ENCODE data around the gene WIPF3.

The WIPF3 gene

DNA sequence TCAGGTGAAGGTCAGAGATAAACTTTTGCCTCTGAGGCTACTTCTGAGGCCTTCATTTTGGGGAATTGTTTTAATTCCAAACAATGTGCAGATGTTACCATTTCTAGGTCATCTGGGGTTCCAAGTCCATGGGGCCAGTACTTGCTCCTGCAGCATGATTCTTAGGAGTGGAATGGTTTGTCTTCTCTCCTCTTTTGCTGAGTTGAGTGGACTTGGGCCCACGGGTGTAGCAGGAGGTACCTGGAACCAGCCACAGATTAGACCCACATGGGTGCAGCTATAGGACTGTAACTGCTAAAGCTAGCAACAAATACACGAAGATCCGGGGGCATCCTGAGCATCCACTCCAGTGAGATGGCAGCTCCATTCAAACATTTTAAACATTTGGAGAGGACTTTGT, 41.6 kb downstream of the WIPF3 start:
- DNase-seq (ENCODE audit: low spot score), result no peak

DNA sequence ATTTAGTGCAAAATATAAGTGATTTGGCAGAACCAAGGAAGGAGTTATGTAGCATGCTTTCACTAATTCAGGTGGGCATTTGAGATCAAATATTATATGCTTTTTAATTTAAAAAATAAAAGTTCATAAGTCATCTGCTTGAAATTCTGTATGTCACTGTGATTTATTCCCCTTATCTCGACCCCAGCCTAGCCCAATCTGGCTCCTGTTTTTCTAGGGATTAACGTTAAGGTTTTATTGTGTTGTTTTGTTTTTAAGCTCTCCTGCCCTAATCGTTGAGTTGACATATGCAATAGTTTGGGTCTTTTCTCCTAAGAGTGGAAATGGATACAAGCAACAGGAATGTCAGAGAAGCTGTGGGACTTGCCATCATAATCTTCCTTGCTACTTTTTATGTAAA, 42.6 kb downstream of the WIPF3 start:
- DNase-seq (ENCODE audit: low spot score), result no peak

DNA sequence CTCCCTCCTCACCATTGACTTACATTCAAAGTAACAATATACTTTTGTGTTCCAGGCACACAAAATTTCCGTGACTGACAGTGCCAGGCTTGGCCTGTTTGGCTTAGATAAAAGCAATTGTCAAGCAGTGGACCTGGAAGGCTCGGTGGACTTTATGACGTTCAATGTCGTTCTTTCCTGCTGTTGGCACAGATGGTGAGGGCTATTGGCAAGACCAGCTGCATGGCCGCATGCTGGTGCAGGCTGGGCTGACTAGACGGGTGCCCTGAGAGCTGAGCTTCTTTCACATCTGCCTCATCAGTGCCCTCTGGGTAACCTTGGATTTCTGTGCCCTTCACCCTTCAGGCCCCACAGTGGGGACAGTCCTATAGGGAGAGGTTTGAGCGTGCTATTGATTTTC, 45.2 kb downstream of the WIPF3 start:
- no peak for DNase-seq (ENCODE audit: low spot score)

DNA sequence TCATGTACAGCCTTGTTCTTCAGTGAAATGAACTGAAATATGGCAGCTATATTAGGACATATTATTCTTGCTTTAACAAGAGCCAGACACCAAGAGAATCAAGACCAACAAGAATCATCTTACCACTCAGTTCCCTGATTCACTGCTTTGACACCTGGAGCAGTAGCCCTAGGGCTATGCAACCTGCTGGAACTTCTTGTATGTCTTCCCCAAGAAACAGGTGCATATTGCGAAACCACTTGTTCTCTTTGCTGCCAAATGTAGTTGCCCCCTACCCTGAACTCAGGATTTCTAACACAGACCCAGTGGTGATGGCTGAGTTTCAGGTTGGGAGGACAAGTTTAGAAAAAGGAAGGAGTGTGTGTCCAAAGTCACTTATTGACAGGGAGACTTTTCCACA, 46.1 kb downstream of the WIPF3 start:
- DNase-seq (ENCODE audit: low spot score), result no peak

DNA sequence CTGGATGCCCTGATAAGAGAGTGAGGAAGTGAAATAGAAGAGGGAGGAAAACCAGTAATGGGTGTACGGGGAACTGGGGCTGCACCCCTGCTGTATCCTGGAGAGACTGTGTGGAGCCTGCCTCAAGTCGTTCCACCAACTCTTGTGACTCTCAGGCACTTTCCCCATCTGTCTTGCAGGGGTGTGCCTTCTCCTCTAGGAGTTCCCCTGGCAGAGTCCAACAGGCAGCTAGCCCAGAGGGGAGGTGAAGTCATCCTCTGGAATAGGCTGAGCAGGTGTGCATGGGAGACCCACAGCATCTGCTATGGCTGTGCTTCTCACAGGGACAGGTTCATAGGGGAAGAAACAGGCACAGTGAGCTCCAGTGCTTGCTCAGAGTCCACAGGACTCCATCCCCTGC, 46.8 kb downstream of the WIPF3 start:
- DNase-seq (ENCODE audit: low spot score), result no peak

DNA sequence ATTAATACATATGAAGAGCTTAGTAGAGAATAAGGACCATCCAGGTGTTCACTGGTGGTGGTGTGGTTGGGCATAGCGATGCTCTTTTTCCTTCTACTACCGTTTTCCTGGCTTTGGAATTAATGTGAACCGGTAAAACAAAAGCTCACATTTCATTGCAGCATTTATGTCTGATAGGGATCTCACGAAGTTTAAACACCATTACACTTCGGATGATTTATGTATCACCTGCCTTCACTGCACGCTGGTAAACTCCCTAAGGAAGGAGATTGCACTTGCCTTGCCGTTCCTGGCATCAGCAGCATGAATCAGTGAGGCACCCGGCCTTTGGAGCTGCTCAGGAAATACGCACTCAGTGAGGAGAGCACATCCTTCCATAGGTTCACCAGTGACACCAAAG, 47.5 kb downstream of the WIPF3 start:
- DNase-seq (ENCODE audit: low spot score), result no peak

DNA sequence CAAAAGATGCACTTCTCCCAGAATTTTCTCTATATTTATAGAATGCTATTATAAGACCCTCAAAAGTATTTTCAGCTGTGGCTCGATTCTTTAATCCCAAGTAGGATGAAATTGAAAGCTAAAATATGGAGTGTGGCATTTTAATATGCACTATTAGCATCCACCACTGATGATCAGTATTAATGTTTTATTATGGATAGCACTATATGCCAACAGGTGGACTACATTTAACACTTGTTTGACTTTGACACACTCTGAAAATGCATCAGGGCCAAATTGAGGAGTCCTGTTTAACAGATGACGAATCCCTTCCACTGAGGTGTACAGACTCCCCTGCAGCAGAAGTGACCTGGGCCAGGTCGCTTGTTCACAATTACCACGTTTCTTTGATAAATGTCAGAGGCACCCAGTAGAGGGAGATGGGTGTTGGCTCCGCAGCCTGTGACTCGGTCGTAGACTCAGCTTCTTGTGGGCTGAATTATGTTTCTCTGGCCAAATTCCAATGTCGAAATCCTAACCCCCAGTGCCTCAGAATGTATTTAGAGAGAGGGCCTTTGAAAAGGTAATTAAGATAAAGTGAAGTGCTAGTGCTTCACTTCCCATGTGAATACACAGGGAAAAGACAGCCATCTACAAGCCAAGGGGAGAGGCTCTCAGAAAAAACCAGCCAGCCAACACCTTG, 48.1 kb downstream of the WIPF3 start:
- no peak for DNase-seq (ENCODE audit: low spot score)

DNA sequence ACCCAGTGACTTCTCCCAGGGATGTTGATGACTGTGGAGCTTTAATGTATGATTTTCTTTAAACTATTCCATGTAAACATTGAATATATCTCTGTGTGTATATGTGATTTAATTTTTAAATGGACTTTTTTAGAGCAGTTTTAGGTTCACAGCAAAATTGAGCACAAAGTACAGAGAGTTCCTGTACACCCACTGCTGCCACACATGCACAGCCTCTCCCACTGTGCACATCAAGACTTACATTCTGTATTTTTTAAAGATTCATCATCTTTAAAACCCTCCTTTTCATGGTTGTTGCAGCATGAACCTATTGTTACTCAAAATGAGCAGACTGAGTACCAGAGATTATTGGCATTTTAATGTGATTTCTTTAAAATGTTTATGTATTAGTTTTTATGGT, 51.3 kb downstream of the WIPF3 start:
- DNase-seq (ENCODE audit: low spot score), result no peak

DNA sequence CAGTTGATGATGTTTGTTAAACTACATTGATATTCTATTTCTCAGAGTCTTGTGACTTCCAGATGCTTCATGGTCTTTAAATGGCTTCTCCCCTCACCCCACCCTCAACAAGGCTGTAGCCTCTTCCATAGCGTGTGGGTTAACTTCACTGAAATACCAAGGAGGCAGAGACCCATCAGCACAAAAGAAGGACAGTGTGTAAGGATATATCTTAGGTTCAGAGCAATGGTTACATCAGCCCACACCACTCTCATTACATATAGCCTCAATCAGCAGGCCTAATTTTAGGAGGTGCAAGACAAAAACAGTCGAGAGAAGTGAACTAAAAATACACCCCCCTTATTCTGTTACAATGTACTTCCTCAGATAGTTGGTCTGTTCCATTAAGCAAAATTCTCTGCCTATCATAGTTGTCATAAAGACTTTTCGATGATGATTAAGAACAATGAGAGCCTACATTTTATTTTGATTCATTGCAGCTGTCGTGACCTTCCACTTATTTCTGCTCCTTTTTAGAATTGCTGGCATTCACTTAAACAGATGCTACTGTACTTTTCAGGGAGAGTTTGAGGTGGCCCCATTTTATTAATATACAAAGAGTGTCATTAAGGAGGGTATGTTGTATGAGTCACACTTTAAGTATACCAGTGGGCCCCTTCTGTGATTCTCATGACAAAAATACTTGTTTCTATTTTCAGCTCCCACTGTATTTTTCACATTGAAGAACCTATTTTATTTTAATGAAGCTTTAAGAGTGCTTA, 52.1 kb downstream of the WIPF3 start:
- DNase-seq (ENCODE audit: low spot score), result no peak

DNA sequence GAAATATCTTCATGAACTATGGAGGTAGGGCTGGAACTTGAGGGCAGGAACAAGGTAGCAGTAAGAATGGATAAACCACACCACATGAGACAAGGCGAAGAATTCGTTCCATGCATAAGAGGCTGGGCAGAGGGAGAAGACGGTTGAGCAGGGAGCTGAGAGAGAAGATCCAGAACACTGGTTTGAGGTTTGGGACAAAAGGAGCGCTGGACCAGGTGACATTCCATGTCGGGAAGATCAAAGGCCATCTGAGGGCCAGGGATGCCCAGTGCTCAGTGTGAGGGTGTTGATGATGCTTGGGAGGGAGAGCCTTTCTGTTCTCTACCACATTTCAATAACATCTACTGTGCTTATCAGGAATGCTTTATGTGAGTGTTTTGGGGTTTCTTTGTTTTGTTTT, 52.8 kb downstream of the WIPF3 start:
- DNase-seq (ENCODE audit: low spot score), result no peak

DNA sequence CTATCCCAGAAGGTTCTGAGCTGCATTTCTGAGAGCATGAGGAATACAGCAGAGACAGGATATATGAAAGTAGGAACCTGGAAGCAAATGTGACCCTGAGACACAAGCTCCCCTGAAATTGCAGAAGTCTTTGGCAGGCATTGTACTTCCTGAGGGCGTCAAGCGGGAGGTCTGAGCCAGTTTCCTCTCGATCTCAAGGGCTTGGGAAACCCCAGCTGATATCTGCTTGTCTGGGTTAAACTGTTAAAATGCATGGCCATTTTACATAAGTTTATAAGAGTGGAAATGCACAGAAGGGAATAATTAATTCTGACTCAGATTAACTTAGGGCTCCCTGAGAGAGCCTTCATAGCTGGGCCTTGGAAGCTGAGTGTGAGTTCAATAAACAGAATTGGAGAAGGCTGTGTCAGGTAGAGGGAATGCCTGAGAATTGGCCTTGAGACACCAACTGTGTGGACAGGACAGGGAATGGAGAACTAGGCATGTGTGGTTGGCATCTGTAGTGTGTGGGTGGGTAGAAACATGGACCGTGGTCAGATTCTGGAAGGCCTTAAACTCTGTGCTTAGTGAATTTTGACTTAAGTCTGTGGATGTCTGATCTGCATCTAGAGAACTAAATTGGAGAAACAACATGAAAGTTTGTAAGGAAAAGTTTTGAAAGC, 53.3 kb downstream of the WIPF3 start:
- DNase-seq (ENCODE audit: low spot score), result no peak

DNA sequence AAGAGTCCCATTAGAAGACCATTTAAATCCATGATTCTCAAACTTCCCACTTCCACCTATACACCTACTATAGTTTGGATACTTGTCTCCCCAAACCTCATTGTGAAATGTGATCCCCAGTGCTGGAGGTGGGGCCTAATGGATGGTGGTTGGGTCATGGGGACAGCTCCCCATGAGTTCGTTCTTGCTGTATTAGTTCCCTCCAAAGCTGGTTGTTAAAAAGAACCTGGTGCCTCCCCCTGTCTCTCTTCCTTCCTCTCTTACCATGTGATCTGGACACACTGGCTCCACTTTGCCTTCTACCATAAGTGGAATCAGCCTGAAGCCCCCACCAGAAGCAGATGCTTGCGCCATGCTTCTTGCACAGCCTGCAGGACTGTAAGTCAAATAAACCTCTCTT, 53.9 kb downstream of the WIPF3 start:
- DNase-seq (ENCODE audit: low spot score), result no peak

DNA sequence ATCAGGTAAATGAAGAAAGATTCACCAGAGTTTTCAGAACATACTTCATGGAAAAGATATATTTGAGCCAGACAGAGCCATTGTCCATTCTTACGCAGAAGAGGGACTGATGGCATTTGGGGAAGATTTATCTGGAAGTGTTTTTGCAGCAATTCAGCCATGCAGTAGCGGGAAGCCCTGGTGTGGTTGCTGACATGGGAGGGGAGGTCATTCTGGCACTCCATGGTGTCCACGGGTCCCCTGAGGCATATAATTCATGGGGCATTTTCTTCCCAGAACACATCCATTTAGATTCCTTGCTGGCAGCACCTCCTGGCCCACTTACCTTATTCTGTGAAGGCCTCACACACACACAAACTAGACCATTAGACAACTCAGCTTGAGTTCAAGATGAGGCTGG, 55.6 kb downstream of the WIPF3 start:
- no peak for DNase-seq (ENCODE audit: low spot score)

DNA sequence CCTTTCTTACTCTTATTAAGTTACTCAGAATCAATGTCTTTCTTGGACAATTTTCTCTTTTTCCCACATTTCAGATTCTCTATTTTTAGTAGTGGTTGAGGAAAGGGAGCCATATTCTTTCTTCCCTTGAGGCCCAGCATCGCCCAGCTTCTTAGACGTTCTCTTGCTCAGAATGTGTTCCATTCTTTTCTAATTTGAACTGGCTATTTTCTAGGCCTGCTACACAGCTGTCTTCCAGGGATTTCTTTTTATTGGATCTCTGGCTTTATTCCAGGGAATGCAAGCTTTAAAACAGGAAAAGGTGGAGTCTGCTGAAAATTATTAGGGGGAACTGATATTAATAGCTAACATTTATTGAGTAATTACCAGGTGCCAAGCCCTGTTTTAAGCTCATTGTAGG, 58.3 kb downstream of the WIPF3 start:
- no peak for DNase-seq (ENCODE audit: low spot score)

DNA sequence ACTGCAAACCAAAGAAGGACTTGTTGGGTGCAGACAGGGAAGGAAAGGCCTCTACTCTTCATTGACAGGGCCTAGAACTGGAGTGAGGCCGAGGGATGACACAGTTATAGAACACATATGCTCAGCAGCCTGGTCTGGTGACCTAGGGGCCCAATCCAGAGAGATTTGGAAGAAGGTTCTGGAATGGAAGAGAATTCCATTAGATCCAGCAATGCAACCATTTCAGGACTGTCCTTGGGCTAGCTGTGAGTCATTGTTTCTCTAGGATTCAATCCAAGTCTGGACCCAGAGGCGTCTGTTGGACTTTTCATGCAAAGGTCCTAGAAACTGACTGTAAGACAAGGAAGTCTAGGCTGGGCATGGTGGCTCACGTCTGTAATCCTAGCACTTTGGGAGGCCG, 59.2 kb downstream of the WIPF3 start:
- no peak for DNase-seq (ENCODE audit: low spot score)

DNA sequence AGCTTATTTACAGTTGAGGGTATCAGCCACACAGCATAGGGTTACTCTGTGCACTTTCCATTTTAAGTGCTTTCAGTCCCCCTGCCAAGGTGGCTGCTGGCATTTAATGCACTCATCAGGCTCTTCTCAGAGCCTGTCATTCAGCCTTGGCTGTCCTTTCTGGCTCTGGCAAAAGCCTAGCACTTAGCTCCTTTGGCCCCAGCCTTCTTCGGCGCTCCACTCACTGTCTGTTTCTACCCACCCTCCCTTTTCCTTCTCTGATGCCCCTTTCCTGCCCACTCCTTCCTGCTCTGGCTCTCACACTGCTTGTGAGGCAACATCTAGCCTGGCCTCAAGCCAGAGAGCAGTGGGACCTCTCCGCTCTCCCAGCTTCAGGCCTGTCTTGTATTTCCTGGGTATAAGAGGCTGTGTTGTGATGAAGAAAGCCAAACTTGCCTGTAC, 60.2 kb downstream of the WIPF3 start:
- DNase-seq (ENCODE audit: low spot score), result no peak

DNA sequence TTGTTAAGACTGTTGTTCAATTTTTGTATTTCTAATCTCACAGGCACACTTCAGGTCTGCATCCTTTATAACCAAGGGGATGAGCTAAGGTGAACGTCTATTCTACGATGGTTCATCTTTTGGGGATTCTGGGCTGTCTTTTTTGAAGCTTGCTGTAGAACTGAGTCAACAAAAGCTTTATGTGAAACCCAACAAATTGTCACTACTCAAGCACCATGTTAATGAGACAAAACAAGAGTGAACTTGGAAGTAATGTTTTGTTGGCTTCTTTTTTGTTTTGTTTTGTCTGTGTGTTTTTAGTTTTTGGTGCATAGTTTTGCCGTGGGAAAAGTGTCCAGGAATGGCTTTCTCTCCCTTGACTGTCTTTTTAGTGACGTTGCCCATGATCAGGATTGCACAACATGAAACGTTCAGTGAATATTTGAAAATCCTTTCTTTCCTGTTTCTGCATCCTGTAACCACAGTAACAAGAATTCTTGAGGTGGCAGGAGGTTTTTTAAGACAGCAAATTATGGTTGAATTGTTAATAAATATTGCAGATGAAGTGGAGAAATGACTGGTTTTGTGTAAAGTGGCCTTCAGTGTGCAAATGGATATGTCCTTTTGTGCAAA, 65.6 kb downstream of the WIPF3 start:
- no peak for DNase-seq (ENCODE audit: low spot score)

DNA sequence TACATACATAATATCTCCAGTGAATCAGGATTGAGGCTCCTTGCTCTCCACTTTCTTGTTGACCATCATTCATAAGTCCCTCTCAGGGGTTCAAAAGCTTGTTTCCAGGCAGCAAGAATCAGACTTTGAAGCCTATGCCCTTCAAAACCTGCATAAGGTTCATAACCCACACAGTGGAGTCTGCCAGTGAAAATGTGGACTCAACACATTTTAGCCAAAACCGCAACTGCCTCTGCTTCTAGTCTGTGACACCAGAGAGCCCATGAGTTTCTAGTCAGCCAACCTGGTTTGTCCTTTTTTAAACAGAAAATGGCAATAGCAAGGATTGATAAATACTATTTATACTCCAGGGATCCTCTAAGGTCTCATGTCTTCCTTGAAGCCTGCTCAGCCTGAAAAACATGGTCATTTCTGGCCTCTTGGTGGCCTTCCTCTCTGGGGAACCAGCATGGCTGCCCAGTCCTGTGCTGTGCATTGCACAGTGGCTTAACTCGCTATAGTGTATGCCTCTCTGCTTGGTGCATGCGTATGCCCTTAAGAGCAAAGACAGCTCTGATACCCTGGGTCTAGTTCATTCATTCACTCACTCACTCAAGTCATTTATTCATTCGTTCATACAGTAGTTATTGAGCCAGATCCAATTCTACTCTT, 67.5 kb downstream of the WIPF3 start:
- no peak for DNase-seq (ENCODE audit: low spot score)

DNA sequence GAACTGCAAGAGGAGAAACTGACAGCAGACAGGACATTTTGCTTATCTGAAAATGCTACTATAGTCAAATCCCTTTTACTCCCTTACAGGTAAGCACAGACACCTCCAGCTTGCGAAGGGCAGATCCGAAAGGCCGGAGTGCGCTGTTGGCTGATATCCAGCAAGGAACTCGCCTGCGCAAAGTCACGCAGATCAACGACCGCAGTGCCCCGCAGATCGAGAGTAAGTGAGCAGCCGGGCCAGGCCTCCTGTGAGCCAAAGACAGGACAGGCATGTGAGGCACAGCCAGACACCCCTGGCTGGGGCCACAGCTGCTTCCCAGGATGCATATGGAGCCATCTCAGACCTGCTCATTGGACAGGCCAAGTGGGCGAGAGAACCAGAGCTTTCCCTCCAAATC, 69.4 kb downstream of the WIPF3 start:
- no peak for DNase-seq (ENCODE audit: low spot score)

DNA sequence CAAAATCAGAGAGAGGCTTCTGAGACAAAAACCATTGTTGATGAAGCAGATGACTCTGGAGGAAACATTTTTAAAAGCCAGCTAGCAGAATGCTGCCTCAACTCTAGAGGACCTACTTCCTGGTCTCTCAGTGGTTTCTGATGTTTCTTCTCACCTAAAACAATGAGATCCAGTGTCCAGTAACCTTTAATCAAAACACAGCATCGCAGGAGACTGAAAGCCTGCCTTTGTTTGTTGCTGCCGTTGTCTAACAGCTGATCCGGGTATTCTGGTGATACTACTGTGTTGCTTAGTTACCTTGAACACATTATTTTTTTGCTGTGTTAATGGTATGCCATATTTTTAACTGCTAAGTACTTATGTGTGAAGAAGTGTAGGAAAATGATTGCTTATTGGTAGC, 70.9 kb downstream of the WIPF3 start:
- DNase-seq (ENCODE audit: low spot score), result no peak

DNA sequence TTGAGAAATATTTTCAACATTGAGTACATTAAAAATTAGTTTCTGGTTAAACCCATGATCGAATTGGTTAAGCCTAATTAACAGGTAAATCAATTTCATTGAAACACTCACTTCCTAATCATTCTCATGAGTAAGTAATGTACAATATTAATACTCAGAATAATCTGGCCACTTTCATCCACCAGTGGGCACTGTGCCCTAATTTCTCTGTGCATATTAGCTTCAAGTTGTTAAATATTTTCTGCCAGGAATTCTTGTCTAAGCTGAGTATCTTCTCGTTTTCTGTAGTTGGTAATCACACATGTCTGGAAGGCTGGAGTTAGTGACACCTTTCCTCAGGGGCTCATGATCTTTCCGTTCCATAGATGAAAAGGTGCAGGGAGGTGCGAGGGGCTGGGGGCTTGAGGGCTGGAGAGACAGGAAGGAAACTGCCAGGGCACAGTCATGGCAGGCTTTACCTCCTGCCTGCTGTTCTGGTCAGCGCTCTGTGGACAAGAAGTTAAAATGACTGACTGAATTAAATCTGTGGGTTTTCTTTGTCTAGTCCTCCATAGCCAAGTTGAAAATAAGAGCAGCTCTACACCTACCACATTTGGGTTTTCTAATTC, 71.9 kb downstream of the WIPF3 start:
- DNase-seq (ENCODE audit: low spot score), result peak; percentile 34

DNA sequence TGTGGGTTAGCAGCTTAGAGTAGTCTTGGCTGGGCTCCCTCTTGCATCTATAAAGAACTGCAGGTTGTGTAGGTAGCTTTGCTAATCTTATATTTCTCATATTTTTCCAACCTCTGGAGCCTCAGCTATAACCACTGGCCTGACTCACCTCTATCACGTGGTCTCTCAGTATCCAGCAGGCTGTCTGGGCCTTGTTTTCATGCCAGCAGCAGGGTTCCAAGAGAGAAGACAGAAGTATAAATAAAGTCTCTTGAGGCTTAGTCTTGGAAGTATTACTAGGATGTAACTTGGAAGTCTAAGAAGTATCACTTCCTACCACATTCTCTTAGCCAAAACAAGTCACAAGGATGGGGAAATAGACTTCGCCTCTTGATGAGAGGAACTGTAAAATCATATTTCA, 73.3 kb downstream of the WIPF3 start:
- DNase-seq (ENCODE audit: low spot score), result no peak
